GM18505 (cell line): ENCODE results near the gene DSCAM.

Source experiments
- ATAC-seq: cut with Tn5 transposase; IDR thresholded peaks from one replicate; pipeline ENCODE4 v1.9.1; 2021; ENCODE audit not compliant: unreplicated experiment
- POLR2A ChIP-seq: IDR thresholded peaks from 4 replicates; pipeline ENCODE4 v1.6.1; 2011; ENCODE audit warnings: borderline replicate concordance; ENCODE audit not compliant: insufficient read depth, insufficient read length; ENCODE audit errors: extremely low read depth

Gene DSCAM

DNA sequence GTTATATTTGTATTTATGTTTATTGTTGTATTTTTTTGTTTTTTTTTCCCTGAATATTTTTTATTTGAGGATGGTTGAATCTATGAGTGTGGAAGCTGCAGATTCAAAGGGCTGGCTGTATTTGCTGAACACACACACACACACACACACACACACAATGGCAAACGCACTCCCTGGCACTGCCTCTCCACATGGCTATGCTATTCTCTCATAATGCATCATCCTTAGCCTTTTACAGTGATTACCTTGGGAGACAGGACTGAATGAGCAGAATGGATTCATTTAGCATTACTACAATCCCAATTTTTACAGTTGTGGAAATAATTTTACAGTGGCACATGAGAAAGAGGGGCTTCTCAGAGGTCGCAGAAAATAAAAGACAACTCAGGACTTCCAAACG, 589.6 kb downstream of the DSCAM start:
- no peak for TF ChIP-seq POLR2A
- ATAC-seq = no peak

DNA sequence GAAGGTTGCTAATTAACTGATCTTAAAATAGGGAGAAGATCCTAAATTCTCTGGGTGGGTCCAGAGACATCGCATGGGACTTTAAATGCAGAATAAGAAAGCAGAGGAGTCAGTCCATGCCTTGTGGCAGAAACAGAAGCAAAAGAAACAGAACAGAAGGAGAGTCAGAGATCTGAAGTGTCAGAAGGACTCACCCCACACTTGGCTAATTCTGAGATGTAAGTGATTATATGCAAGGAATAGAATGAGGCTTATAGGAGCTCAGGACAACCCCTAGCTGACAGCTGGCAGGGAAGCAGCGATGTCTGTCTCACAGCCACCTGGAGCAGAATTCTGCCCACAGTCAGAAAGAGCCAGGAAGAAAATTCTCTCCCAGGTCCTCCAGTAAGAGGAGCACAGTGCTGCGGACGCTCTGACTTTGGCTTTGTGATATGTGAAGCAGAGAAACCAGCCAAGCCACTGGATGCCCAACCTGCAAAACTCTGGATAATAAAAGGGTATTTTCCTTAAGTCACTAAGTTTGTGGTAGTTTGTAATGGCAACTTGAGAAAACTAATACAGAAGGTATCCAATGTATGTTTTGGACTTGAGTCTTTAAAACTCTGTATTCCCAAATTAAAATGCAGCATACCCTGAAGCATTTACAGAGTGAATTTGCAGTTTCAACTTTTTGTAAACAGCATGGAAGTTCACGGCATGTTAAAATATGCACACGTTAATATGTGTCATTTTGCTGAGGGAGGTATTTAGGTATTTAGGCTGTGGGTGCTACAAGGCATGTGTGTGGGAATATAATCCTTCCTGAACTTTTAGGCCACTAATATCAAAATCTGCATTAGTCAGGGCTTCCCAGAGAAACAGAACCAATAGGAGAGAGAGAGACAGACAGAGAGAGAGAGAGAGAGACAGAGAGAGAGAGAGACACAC, 591.2 kb downstream of the DSCAM start:
- TF ChIP-seq POLR2A = no peak
- ATAC-seq = no peak

DNA sequence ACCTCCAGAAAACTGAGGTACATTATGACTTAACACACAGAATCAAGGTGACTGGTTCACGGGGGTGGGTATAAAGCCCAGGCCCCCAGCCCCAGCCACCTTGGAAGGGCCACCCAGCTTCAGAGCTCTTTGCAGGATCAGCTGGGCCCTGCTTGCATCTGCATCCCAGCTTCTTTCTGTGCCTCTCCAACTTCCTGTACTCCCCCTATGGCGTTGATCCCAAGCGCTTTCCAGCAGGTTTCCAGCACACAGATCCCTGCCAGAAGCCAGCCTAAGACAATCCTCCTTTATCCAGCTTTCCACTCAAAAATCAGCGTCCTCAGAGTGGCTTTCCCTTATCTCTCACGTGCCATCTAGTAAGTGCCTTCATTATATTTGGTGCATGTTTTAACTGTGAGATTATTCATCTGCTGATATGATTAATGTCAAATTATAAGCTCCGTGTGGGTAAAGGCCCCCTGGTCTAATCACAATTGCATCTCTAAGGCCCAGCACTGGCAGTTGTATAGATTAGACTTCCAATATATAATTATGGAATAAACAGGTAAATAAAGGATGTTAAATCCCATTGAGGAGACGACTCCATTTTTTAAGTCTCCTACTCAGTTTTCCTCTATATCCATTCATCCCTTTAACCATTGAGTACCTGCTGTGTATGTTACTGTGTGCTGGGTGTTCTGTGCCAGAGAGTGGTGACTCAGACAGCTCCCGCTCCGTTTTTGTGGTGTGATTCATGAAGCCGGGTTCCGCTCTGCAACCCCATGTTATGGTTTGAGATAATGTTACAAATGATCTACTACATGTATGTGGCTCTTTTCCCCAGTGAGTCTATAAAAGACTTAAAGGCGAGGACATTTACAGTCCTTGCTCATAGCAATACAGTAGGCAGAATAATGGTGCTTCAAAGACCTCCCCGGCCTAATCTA, 592.2 kb downstream of the DSCAM start:
- no peak for TF ChIP-seq POLR2A
- no peak for ATAC-seq

DNA sequence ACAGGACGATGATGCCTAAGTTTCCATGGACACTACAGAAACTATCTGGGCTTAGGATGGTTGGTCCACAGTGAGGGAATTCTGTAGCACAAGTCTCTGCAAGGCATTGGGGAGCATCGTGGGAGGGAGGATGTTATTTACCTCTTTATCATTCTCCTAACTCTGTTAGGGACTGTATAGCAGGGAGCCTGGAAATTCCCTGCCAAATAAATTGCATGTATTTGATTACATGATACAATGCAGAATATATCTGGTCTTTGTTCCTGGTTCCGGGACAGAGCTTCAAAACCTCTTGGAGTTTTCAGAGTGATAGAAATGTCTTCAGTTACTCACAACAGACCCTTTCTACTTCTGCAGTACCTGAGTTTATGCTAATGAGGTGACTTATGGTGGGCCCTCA, 593.8 kb downstream of the DSCAM start:
- TF ChIP-seq POLR2A = no peak
- no peak for ATAC-seq

DNA sequence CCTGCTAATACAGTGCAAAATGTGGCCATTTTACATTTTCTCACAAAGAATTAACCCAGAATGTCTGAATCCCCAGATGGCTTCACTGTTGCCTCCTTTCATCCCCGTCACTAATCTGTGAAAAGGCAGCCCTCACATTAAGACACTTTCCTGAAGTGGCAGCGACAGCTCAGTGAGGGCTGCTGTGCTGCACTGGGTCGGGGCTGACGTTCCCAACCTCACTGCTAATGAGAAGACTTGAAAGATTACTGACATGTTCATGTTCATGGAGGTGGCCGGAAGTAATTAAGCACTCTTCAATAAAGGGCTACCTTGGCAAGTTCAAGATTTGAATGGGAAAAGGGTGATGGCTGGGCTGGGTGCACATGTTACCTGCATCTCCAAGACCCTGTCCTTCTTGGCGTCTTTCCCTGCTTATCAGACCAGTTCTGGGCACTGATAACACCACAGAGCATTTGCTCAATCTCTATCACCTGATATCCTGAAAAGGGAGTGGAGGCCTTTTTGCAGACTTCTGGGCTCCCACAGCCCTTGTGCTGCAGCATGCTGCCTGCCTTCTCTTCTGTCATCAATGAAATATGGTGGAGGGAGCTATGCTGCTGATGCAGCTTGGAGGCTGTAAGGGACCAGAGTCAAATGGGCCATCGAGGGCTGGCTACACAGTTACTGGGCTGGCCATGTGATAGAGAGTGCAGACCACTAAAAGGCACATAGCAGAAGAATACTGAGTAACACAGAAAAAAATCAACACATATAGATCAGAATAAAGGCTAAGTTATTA, 596.3 kb downstream of the DSCAM start:
- no peak for ATAC-seq
- TF ChIP-seq POLR2A = no peak

DNA sequence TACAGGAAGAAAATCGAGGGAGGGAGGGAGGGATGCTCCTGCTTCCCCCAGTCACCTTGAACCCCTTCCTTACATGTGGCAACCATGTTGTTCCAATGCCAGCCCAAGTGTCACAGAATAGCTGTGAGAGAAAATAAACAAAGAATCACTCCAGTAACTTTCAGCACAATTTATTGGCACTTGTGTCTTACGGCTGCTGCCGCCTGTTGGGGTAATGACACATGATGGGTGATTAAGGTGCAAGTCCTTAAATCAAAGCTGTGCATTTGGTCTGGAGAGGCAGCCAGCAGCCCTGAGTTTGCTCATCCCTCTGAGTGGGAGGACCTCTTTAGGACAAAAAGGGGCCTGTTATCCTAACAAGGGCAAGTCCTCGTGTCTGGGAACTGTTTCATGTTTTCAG, 602.0 kb downstream of the DSCAM start:
- no peak for ATAC-seq
- no peak for TF ChIP-seq POLR2A

DNA sequence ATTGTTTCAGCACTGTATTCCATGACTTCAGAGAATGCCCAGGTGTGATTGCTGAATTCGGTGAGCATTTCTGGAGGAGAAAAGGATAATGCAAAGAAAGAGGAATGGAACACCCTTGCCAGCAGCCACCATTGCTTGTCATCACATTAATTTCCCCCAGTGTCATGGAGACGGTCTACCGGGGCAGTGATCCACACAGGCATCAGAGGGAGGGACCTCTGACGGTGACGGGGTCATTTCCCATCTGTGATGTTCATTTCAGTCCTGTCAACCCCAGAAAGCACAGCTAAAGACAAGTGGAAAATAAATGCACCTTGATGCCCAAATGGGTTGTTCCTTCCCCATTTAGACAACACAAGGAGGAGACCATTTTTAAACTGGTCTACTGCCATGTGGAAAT, 603.3 kb downstream of the DSCAM start:
- no peak for TF ChIP-seq POLR2A

DNA sequence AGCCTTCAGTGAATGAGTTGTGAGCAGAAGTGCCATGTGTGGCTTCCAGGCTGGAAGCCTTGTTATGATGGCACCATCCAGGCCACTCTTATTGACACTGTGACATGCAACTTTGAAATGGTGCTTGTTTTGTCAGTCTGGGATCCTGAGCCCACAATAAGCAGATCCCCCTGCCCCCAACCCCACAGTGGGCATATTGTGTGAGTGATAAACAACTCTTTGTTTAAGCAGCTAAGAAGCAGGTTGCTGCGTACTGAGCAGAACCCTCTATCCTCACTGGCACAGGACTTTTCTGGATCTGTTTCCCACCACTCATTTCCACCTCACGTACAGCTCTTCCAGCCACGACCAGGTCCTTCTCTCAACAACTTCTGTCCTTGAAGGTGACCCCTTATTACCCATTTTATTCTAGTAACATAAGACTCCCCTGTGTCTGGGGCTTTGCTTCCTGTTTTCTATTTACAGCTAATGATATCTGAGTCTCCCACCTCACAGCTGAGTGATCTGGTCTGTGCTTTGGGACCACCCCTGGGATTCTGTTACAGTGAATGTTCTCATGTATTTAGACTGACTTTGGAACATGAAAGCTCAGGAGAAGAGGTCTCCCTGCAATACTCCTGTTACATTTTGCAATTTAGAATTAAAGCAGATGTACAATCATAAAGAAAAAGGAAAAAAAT, 604.2 kb downstream of the DSCAM start:
- ATAC-seq = no peak

More for the DNA sequence above, 603.3 kb downstream of the DSCAM start:
- no peak for ATAC-seq

DNA sequence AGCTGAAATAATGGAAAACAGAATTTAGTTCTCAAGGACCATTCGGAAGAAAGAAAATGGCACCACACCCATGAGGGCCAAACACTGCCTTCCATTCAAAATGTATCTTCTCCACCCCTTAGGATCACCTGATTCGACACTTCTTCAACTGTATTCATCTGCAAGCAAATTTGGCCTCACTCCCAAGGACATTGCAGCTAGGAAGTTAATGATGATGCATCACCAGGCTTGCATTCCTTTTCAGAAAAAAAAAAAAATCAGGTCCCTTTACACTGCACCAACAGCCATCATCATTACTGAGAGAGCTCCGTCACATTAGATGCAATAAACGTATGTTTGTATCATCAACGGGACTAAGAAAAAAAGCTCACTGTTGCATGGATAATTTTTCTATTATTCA, 611.4 kb downstream of the DSCAM start:
- ATAC-seq = no peak

More for the DNA sequence above, 604.2 kb downstream of the DSCAM start:
- no peak for TF ChIP-seq POLR2A

DNA sequence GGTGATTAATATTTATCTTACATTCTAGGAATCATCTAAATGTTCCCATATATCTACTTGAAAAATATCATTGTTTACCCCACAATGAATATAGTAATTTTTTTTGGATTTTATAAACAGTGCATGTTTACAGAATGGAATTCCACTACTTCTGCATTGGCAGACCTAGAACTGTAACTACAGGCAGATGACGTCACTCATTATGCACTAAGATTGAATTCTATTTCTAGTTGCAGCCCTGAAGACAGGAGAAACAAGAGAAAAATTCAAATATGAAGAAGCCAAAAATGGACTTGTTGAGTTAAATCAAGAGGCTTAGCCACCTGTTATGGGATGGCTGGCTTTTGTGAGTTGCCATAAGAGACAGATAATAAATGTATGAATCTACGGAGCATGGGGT, 615.0 kb downstream of the DSCAM start:
- no peak for ATAC-seq
- no peak for TF ChIP-seq POLR2A

More for the DNA sequence above, 611.4 kb downstream of the DSCAM start:
- TF ChIP-seq POLR2A = no peak

DNA sequence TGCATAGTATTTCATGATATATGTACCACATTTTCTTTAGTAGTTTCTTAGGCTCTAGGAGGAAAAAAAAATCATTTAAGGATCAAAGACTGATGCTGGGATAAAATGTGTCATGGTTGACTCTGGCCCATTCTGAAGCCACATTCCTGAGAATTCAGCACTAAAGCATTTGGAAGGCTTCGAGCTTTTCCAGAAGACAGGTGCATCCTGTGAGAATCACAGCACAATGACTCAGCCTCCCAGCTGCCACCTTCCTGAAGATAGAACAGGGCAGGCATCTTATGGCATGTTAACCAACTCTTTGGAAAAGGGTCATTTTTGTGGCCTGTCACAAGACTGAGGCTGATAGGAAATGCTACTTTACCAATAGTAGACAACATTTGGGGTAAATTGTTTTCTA, 619.9 kb downstream of the DSCAM start:
- no peak for TF ChIP-seq POLR2A
- no peak for ATAC-seq

DNA sequence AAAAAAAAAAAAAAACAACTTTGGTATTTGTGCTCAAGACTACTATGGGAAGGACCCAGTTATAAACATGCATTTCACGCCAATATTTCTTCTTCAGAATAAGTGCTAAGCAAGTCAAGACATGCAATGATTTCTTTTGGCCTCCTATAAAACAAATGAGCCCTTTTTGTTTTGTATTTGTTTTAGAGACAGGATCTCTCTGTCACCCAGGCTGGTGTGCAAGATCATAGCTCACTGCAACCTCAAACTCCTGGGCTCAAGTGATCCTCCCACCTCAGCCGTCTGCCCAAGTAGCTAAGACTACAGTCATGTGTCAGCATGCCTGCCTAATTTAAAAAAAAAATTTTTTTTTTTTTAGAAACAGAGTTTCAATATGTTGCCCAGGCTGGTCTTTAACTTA, 631.0 kb downstream of the DSCAM start:
- ATAC-seq = no peak
- TF ChIP-seq POLR2A = no peak

DNA sequence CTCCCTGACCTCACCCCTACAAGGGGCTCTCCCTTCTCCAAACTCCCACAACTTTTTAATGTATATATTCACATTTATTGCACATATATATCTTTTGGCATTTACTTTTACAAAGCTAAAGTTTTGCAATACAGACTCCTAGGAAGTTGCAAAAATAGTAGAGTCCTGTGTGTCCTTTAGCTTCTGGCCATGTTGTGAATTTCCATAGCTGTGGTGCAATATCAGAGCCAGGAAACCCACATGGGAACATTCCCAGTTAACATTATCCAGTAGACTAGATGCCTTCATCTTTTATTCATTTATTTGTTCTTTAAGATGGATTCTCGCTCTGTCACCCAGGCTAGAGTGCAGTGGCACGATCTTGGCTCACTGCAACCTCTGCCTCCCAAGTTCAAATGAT, 636.7 kb downstream of the DSCAM start:
- no peak for ATAC-seq
- no peak for TF ChIP-seq POLR2A

DNA sequence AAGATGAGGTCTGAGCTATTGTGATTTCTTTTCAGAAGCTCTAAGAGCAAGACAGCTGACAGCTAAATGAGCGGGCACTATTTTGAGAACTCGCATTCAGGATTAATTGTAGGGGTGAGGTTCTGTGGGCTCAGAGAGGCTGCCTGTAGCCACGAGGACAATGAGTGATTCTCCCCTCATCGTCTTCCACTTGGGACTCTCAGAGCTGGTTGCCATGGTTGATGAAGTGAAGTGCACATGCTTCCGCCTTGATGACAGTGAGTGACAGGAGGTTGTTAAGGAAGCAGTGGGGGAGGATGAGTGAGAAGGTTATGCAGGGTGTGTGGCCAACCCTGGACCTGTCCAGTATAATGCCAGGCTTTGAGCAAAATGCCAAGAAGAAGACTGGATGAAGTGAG, 638.0 kb downstream of the DSCAM start:
- no peak for TF ChIP-seq POLR2A
- no peak for ATAC-seq
